H1 (cell line): ENCODE data around the gene SH3RF3. TPM values are rescaled to one million over a fixed set of nuclear protein-coding genes. Genes with fewer than 3 reads are reported as not detected.

Source experiments
- CTCF ChIA-PET: fragments of 300-600 bp; sonication (Branson Sonifier 250); formaldehyde crosslinking; loops from one replicate; lab custom pipeline; 2021; ENCODE audit not compliant: partially characterized antibody; lab: Charles Lee
- POLR2A ChIA-PET: fragments of 300-600 bp; sonication (Branson Sonifier 250); formaldehyde crosslinking; loops from one replicate; lab custom pipeline; 2021; ENCODE audit warnings: inconsistent platforms; ENCODE audit not compliant: partially characterized antibody; lab: Charles Lee
- DNase-seq, 2 experiments: peaks; one replicate each; pipeline versions ENCODE4 v3.0.0 to v3.0.0-alpha.2; 2010 to 2022; ENCODE audit warnings: low spot score in 2 of 2, low read depth in 1 of 2, mixed read lengths in 1 of 2
- FAIRE-seq: peaks from 2 replicates; lab custom pipeline; 2011; peaks lifted over from hg19 to GRCh38; lab: Jason Lieb, UNC
- H2AFZ ChIP-seq: 2 replicates; pipeline ENCODE4 v1.8.1; 2012; ENCODE audit warnings: low read length, inconsistent platforms
- H2AK5ac ChIP-seq: 2 replicates; pipeline ENCODE4 v1.6.1; 2013; ENCODE audit warnings: low read depth, low read length
- H2BK120ac ChIP-seq: replicated peaks from 2 replicates; pipeline ENCODE3; 2013; ENCODE audit warnings: low read depth, low read length, inconsistent platforms
- H2BK12ac ChIP-seq: 2 replicates; pipeline ENCODE4 v1.6.1; 2013; ENCODE audit warnings: low read depth, low read length
- H2BK15ac ChIP-seq: 2 replicates; pipeline ENCODE4 v1.6.1; 2013; ENCODE audit warnings: low read length
- H2BK20ac ChIP-seq: 2 replicates; pipeline ENCODE4 v1.6.1; 2013; ENCODE audit warnings: low read length
- H2BK5ac ChIP-seq: 2 replicates; pipeline ENCODE4 v1.6.1; 2013; ENCODE audit warnings: low read depth, low read length
- H3K14ac ChIP-seq: 2 replicates; pipeline ENCODE4 v1.6.1; 2013; ENCODE audit warnings: inconsistent platforms; ENCODE audit not compliant: insufficient read length
- H3K18ac ChIP-seq: 2 replicates; pipeline ENCODE4 v1.6.1; 2013; ENCODE audit warnings: low read length; ENCODE audit errors: extremely low read depth
- H3K23ac ChIP-seq: 2 replicates; pipeline ENCODE4 v1.6.1; 2013; ENCODE audit warnings: inconsistent platforms; ENCODE audit not compliant: insufficient read length
- H3K23me2 ChIP-seq: 2 replicates; pipeline ENCODE4 v1.6.1; 2013; ENCODE audit warnings: low read depth, low read length
- H3K27ac ChIP-seq: 2 replicates; pipeline ENCODE4 v1.6.1; 2011; ENCODE audit warnings: low read depth, low read length, inconsistent platforms
- H3K27me3 ChIP-seq, 4 experiments: replicated peaks in 1 of 4; 1 replicate in 1 of 4; 2 replicates in 3 of 4; pipeline versions ENCODE4 v1.6.1 to v1.8.1; 2011 to 2013; ENCODE audit warnings: low read length in 3 of 4, mild to moderate bottlenecking in 3 of 4, inconsistent platforms in 2 of 4, mixed read lengths in 2 of 4, moderate library complexity in 1 of 4; ENCODE audit not compliant: control insufficient read depth in 3 of 4, insufficient read depth in 3 of 4; ENCODE audit errors: extremely low read depth in 1 of 4
- H3K36me3 ChIP-seq, 4 experiments: 2 replicates each; pipeline versions ENCODE4 v1.6.1 to v1.8.1; 2011 to 2013; ENCODE audit warnings: mild to moderate bottlenecking in 4 of 4, low read length in 3 of 4, moderate library complexity in 2 of 4, control low read depth in 1 of 4, inconsistent platforms in 1 of 4; ENCODE audit not compliant: insufficient read depth in 4 of 4, control insufficient read depth in 2 of 4
- H3K4ac ChIP-seq: replicated peaks from 2 replicates; pipeline ENCODE3; 2013; ENCODE audit warnings: low read length, low read depth, mixed read lengths, inconsistent platforms; ENCODE audit not compliant: insufficient read length
- H3K4me1 ChIP-seq, 4 experiments: replicated peaks in 1 of 4; 1 replicate in 1 of 4; 2 replicates in 3 of 4; pipeline versions ENCODE4 v1.6.1 to v1.8.1; 2011 to 2013; ENCODE audit warnings: low read length in 3 of 4, inconsistent platforms in 2 of 4, mixed read lengths in 1 of 4; ENCODE audit not compliant: insufficient read depth in 4 of 4, control insufficient read depth in 3 of 4
- H3K4me2 ChIP-seq, 2 experiments: 2 replicates each; pipeline versions ENCODE4 v1.6.1 to v1.8.1; 2011 to 2013; ENCODE audit warnings: low read depth in 2 of 2, low read length in 2 of 2, control low read depth in 1 of 2, inconsistent platforms in 1 of 2, mild to moderate bottlenecking in 1 of 2; ENCODE audit not compliant: insufficient read depth in 1 of 2
- H3K4me3 ChIP-seq, 4 experiments: fragments of 200-600, 300-600 bp in 1 of 4; sonication (generic), shearing (Covaris generic), sonication (Bioruptor Twin) in 1 of 4; 2 replicates each; pipeline versions ENCODE4 v1.5.1 to v1.8.1; 2011 to 2016; ENCODE audit warnings: low read length in 4 of 4, low read depth in 3 of 4, control low read depth in 2 of 4, inconsistent platforms in 2 of 4, mild to moderate bottlenecking in 2 of 4, mixed read lengths in 1 of 4, moderate library complexity in 1 of 4; ENCODE audit not compliant: insufficient read depth in 2 of 4; ENCODE audit errors: extremely low read depth in 1 of 4
- H3K56ac ChIP-seq: replicated peaks from 2 replicates; pipeline ENCODE3; 2013; ENCODE audit warnings: low read depth, mild to moderate bottlenecking, mixed read lengths, low read length, inconsistent platforms; ENCODE audit not compliant: insufficient read length
- H3K79me1 ChIP-seq: 2 replicates; pipeline ENCODE4 v1.6.1; 2013; ENCODE audit warnings: low read depth, low read length, control low read depth
- H3K79me2 ChIP-seq, 2 experiments: 2 replicates each; pipeline versions ENCODE4 v1.6.1 to v1.8.1; 2012 to 2013; ENCODE audit warnings: low read length in 2 of 2, mild to moderate bottlenecking in 2 of 2, inconsistent platforms in 1 of 2; ENCODE audit not compliant: insufficient read depth in 2 of 2, control insufficient read depth in 1 of 2
- H3K9ac ChIP-seq, 4 experiments: replicated peaks in 1 of 4; 1 replicate in 1 of 4; 2 replicates in 3 of 4; pipeline versions ENCODE4 v1.6.1 to v1.8.1; 2011 to 2013; ENCODE audit warnings: low read depth in 3 of 4, low read length in 3 of 4, control low read depth in 2 of 4, mild to moderate bottlenecking in 2 of 4, moderate library complexity in 2 of 4, inconsistent platforms in 1 of 4; ENCODE audit errors: extremely low read depth in 1 of 4
- H3K9me3 ChIP-seq, 2 experiments: 2 replicates each; pipeline versions ENCODE4 v1.6.1 to v1.8.1; 2012 to 2013; ENCODE audit warnings: mild to moderate bottlenecking in 2 of 2, moderate library complexity in 2 of 2, control low read depth in 1 of 2, inconsistent platforms in 1 of 2, low read depth in 1 of 2, low read length in 1 of 2, mixed read lengths in 1 of 2; ENCODE audit not compliant: insufficient read depth in 2 of 2
- H4K20me1 ChIP-seq, 2 experiments: replicated peaks in 1 of 2; 2 replicates each; pipeline versions ENCODE3 to v1.8.1; 2011 to 2013; ENCODE audit warnings: inconsistent platforms in 2 of 2, low read length in 2 of 2, mild to moderate bottlenecking in 1 of 2; ENCODE audit not compliant: insufficient read depth in 2 of 2, control insufficient read depth in 1 of 2
- H4K5ac ChIP-seq: 2 replicates; pipeline ENCODE4 v1.6.1; 2013; ENCODE audit warnings: low read length, low read depth, mixed read lengths, inconsistent platforms; ENCODE audit not compliant: insufficient read length
- H4K8ac ChIP-seq: 2 replicates; pipeline ENCODE4 v1.8.0; 2013; ENCODE audit warnings: mild to moderate bottlenecking, moderate library complexity, low read length, inconsistent platforms; ENCODE audit not compliant: insufficient read depth; ENCODE audit errors: extremely low read depth
- H4K91ac ChIP-seq: replicated peaks from 2 replicates; pipeline ENCODE3; 2013; ENCODE audit warnings: low read length, mixed read lengths, inconsistent platforms; ENCODE audit not compliant: insufficient read length
- ATF3 ChIP-seq: IDR thresholded peaks from 2 replicates; pipeline ENCODE4 v1.6.1; 2011; ENCODE audit warnings: low read depth, mild to moderate bottlenecking, low read length; ENCODE audit not compliant: insufficient read depth
- NRF1 ChIP-seq: IDR thresholded peaks from 2 replicates; pipeline ENCODE4 v1.6.1; 2011; ENCODE audit warnings: mild to moderate bottlenecking, low read depth, low read length, improper control_type of control experiment
- SAP30 ChIP-seq: fragments of 300-600 bp; sonication (generic); IDR thresholded peaks from 2 replicates; pipeline ENCODE4 v1.7.1; 2012; ENCODE audit warnings: low read length, moderate library complexity, mild to moderate bottlenecking, inconsistent platforms; ENCODE audit not compliant: insufficient read depth, insufficient replicate concordance
- SUZ12 ChIP-seq: fragments of 200-600 bp; sonication (generic); IDR thresholded peaks from 2 replicates; pipeline ENCODE4 v1.6.1; 2012; ENCODE audit warnings: mild to moderate bottlenecking, inconsistent platforms, low read length, moderate library complexity, mixed read lengths
- TEAD4 ChIP-seq: IDR thresholded peaks from 2 replicates; pipeline ENCODE4 v1.6.1; 2012; ENCODE audit warnings: low read depth, low read length, inconsistent platforms, mixed read lengths
- WGBS, 2 experiments: shearing (Covaris generic) in 1 of 2; methylation state at CpG; one replicate each; pipeline versions ENCODE4 v1.1.6 to v1.1.7; 2013 to 2015; ENCODE audit warnings: low lambda C conversion rate in 2 of 2, mixed read lengths in 2 of 2, inconsistent platforms in 1 of 2, low coverage in 1 of 2, missing lambda C conversion rate in 1 of 2; ENCODE audit not compliant: insufficient replicate concordance in 2 of 2, insufficient coverage in 1 of 2, insufficient read length in 1 of 2; ENCODE audit errors: extremely low coverage in 1 of 2, missing lambda C conversion rate in 1 of 2; 5-methylcytosine and 5-hydroxymethylcytosine counted together
- polyA plus RNA-seq, 7 experiments: library from polyadenylated mRNA; depleted of rRNA in 3 of 7; stranded (reverse) in 5 of 7; unstranded in 2 of 7; fragments of >200 nt in 5 of 7; fragments of 200-250 nt in 2 of 7; gene quantifications; 1 replicate in 5 of 7; 2 replicates in 1 of 7; 4 replicates in 1 of 7; pipeline versions ENCODE4 v1.2.1 to v1.2.3, GENCODE V29; 2011 to 2013; ENCODE audit warnings: missing spikeins in 2 of 7, mixed read lengths in 2 of 7
- total RNA-seq: library from RNA; stranded (reverse); fragmentation: NEBNext Ultra II Directional; extraction: Animal tissue kit (Norgen Biotek cat#: 25700); gene quantifications from 2 replicates; pipeline ENCODE4 v1.2.1, GENCODE V29; 2021
- TF ChIP-seq, protein P1 (sequence below): IDR thresholded peaks from 2 replicates; pipeline ENCODE4 v1.6.1; 2012; ENCODE audit warnings: inconsistent platforms

Gene SH3RF3
- total and polyA plus RNA-seq, 2 of the 8 experiments (the other 6 are each of a cell fraction or from before 2014, with no cell fraction given): 0.11 to 0.65 TPM

DNA sequence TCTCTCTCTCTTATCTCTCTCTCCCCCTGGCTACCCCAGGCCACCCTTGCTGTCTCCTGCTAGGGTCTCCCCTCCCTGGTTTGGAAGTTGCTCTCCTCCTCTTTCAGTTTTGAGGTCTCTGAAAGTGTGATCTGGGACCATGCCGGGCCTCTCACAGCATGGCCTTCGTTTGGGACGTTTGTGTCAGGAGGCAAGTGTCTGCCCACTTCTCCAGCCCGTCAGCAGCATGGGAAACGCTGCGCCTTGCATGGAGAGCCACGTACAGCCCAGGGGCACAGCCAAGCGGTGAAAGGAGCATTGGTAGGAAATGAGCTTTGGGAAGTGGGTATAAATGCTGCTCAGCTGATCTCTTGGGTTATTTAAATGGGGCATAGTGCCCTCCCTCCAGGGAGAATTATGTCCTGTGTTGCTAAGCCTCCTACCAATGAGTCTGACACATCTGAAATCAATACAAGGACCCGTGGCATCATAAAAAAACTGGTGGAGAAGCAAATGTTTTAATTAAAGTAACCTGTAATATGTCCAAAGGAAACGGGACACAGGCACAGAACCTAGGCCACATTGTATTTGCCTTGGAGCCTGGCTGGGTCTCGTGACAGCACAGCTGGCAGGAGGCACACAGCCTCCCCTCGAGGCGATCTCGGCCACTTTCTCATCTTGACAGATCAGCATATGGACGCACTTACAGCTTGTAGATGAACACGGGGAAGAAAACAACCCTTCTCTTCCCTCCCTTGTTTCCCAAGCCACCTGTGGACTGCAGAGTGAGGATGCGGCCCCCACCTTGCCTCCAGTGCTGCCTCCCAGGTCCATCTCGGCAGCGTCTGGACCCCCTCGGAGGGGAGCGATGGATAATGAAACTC is 72.7 kb downstream of the SH3RF3 start:
- H3K4me3 ChIP-seq: no peak overlapping the region
- no peaks in the 10 kb centered on the region; the same call in 1 of the 2 replicates for H3K79me1 ChIP-seq
- H3K4me1 ChIP-seq: no peaks in the 10 kb centered on the region
- no peak overlapping the region for H3K18ac ChIP-seq
- no peak overlapping the region for H2BK15ac ChIP-seq
- H3K27ac ChIP-seq: no peak overlapping the region
- H3K23ac ChIP-seq: no peak overlapping the region
- no peak overlapping the region for H4K91ac ChIP-seq
- WGBS, 2 experiments: 91% methylated on average over 21 of the region's 21 CpGs; no CpG with 5 or more reads in 1 of the 2 experiments
- H3K4me2 ChIP-seq: no peak overlapping the region
- H3K79me2 ChIP-seq: no peaks in the 10 kb centered on the region
- no peak overlapping the region for H2BK120ac ChIP-seq
- CTCF ChIA-PET: interaction anchor here (1.0 kb wide), 1 partner anchor 70 kb away, joined by 3 read pairs; no protein-coding TSS in a partner anchor
- no peak overlapping the region for H2BK5ac ChIP-seq
- H3K9me3 ChIP-seq: no peaks in the 10 kb centered on the region
- POLR2A ChIA-PET: no interaction called here
- H3K14ac ChIP-seq: peak overlapping the region; percentile 84
- no peak overlapping the region for H3K56ac ChIP-seq
- no peak overlapping the region for H3K9ac ChIP-seq
- DNase-seq (no peak), FAIRE-seq (no peak)
- H2AFZ ChIP-seq: no peak overlapping the region
- no peak overlapping the region for H2BK20ac ChIP-seq
- no peak overlapping the region for H4K5ac ChIP-seq
- 0 out of 2 replicates have a peak overlapping the region, but pooled peaks have one; percentile 39 for H2AK5ac ChIP-seq
- H4K8ac ChIP-seq: no peak overlapping the region
- no peak overlapping the region for H3K4ac ChIP-seq
- no peaks in the 10 kb centered on the region for H3K27me3 ChIP-seq
- H3K23me2 ChIP-seq: no peaks in the 10 kb centered on the region
- no peak overlapping the region for H2BK12ac ChIP-seq
- H4K20me1 ChIP-seq: no peaks in the 10 kb centered on the region
- H3K36me3 ChIP-seq: no peaks in the 10 kb centered on the region
- TF ChIP-seq ATF3 (no peak), SAP30 (no peak), TEAD4 (no peak), NRF1 (no peak), SUZ12 (no peak)
- TF ChIP-seq, protein P1, sequence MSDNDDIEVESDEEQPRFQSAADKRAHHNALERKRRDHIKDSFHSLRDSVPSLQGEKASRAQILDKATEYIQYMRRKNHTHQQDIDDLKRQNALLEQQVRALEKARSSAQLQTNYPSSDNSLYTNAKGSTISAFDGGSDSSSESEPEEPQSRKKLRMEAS: no peak
